Left forelimb (tissue), 1 donor: ENCODE measurements around the gene RABGEF1.
"Not testable (repeated sequence)": the region's sequence is repeated elsewhere in the genome, so short reads cannot be mapped to it uniquely, and the experiment has no call there.

Experiments
- DNase-seq: peaks from one replicate; pipeline ENCODE4 v3.0.0-alpha.2; 2018; ENCODE audit warnings: low spot score

RABGEF1 gene

GRCh38 chr7:66815186-66815875 is 74.8 kb downstream of the RABGEF1 start:
- DNase-seq, result not testable (repeated sequence)

DNA sequence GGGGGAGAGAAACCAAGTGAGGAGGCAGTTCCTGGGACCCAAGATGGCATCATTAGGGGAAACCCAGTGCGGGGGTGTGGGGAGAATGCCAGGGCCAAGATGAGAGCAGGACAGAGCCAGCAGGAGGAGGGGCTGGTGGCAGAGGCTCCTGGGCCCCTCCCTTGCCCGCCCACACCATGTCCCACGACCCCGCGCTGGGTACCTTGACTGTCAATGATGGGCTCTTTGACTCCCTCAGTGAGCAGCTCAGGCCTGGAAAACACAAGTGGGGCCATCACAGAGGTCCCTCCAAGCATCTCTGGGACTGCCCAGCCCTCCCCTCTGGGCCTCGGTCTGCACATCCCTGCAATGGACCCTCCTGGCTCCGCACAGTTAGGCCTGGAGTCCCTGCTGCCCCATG is 75.4 kb downstream of the RABGEF1 start:
- no peak for DNase-seq

- not testable (repeated sequence) for DNase-seq
These were observed 76.1 kb downstream of the RABGEF1 start for GRCh38 chr7:66816658-66817057.

DNA sequence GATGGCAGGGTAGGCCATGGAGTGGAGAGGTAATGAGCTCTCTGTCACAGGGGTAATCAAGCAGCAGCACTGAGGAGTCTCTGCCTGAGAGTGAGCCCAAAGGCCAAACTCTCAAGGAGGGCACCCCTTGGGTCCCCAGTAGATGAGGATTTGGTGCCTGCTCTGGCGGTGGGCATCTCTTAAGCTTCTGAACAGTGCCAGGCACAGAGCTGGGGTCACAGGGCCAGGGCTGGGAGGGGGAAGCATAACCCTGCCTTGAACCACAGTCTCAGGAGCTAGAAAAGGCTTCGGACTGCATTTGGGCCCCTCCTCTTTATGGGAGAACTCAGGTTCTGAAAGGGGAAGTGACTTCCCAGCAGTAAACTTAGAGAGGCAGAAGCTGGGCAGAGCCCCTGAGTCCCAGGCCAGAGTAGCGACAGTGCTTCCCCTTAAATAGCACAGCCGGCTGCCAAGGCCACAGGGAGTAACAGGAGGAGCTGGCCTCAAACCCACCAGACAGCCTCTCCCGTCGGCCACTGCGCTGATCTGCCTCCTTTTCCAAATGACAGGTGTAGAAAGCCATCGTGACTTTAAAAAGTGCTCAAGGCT is 76.8 kb downstream of the RABGEF1 start:
- DNase-seq, result not testable (repeated sequence)

DNA sequence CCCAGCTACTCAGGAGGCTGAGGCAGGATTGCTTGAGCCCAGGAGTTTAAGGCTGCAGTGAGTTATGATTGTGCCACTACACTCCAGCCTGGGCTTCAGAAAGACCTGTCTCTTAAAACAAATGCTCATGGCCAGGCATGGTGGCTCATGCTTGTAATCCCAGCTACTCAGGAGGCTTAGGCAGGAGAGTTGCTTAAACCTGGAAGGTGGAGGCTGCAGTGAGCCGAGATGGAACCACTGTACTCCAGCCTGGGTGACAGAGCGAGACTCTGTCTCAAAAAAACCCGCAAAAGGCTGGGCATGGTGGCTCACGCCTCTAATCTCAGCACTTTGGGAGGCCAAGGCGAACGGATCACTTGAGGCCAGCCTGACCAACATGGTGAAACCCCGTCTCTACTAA is 77.4 kb downstream of the RABGEF1 start:
- not testable (repeated sequence) for DNase-seq

DNA sequence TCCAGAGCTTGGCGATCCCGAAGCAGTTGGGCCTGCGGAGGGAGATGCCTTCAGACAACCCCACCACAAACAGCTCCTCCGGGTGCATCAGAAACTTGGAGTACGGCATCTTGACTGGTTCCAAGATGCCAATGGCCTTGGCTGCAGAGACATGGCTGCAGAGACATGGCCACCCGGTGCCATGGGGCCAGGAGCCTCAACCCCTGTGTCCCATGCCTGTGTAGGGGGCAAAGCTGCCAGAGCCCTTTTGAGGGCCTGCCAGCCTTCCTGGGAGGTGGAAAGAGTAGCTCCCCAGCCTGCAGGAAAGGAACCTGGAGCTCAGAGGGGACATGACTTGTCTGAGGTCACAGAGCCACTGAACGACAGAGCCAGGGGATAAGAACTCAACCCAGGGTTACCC is 83.5 kb downstream of the RABGEF1 start:
- DNase-seq, result no peak

- not testable (repeated sequence) for DNase-seq
These were observed 85.0 kb downstream of the RABGEF1 start for GRCh38 chr7:66825538-66825937.

DNA sequence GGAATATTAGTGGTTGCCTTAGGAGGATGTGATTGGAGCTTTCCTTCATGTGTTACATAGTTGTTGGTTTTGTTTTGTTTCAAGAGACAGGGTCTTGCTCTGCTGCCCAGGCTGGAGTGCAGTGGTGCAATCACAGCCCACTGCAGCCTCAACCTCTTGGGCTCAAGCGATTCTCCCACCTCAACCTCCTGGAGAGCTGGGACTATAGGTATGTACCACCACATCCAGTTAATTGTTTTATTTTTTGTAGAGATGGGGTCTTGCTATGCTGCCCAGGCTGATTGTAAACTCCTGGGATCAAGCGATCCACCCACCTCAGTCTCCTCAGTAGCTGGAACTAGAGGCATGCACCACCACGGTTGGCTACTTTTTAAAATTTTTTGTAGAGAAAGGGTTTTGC is 86.1 kb downstream of the RABGEF1 start:
- DNase-seq, result no peak

DNA sequence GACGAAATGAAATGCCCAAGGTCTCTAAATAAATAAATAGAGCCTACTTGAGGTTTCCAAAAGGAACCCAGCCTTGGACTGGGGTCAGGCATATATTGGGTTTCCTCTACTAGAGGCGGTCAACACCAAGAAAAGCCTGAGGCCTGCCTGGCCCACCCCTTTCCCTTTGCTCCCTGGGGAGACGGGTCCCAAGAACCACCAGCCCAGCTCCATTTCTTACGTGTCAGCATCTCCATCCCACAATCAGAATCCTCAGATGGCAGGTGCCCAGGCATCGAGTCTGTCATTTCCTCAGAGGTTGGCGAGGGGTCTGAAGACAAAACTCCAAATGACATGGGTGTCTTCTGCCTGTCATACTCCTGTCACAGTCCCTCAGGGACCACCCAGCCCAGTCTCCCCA is 90.4 kb downstream of the RABGEF1 start:
- not testable (repeated sequence) for DNase-seq

GRCh38 chr7:66832531-66833351 is 92.2 kb downstream of the RABGEF1 start:
- no peak for DNase-seq

DNA sequence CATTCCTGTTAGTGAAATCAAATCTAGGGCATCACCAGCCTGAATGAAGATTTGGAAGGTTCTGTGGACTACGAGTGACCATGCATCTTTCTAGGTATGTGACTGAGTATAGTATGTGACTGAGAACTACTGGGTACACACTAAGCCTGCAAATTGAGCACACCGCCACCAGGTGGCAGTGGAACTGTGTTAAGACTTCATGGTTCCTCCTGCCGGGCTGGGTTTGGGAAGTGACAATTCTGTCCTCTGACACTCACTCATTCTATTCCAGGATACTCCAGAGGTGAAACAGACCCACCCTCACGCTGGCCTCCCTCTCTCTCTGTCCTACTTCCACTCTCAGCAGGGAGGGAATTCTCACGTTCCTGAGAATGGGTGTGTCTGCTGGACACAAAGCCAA is 96.5 kb downstream of the RABGEF1 start:
- no peak for DNase-seq

- no peak for DNase-seq
These were observed 97.1 kb downstream of the RABGEF1 start for GRCh38 chr7:66837661-66838060.

- DNase-seq, result no peak
These were observed 99.3 kb downstream of the RABGEF1 start for GRCh38 chr7:66839814-66840213.

- no peak for DNase-seq
These were observed 99.8 kb downstream of the RABGEF1 start for GRCh38 chr7:66840316-66840715.

- no peak for DNase-seq
These were observed 101.4 kb downstream of the RABGEF1 start for GRCh38 chr7:66841898-66842297.

DNA sequence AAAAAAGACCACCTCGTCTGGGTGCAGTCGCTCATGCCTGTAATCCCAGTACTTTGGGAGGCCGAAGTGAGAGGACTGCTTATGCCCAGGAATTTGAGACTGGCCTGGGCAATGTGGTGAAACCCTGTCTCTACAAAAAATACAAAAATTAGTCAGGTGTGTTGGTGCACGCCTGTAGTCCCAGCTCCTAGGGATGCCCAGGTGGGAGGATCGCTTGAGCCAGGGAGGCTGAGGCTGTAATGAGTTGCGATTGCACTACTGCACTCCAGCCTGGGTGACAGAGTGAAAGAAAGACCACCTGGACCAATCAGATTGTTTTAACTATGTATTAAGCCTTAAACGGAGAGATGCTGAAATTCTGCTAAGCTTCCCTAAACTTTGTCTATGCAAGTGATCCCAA is 103.0 kb downstream of the RABGEF1 start:
- DNase-seq, result not testable (repeated sequence)

- peak; percentile 100 for DNase-seq
These were observed 104.2 kb downstream of the RABGEF1 start for GRCh38 chr7:66844552-66845378.

- no peak for DNase-seq
These were observed 105.0 kb downstream of the RABGEF1 start for GRCh38 chr7:66845379-66846095.

- not testable (repeated sequence) for DNase-seq
These were observed 105.5 kb downstream of the RABGEF1 start for GRCh38 chr7:66846096-66846445.

DNA sequence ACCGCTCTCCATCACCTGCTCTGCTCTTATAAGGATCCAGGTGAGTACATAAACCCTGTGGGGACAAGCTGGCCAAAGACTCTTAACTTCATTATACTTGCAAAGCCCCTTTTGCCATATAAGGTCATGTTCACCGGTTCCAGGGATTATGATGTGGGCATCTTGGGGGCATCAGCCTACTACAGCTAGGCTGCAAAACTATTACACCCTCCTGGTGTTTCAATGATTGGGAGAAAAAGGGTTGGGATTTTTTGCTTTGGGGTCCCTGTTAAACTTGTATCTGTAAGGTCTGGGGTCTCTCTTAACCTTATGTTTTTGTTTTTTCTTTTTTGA is 107.0 kb downstream of the RABGEF1 start:
- DNase-seq, result not testable (repeated sequence)

GRCh38 chr7:66847879-66848790 is 107.6 kb downstream of the RABGEF1 start:
- DNase-seq, result no peak
